CD4-positive, alpha-beta T cell (primary cell): Measurements from ENCODE around the gene DOCK2. TPM values are rescaled to one million over a fixed set of nuclear protein-coding genes. Genes with fewer than 3 reads are reported as not detected.

Experiments used
- ATAC-seq: fragments of 200-7000 bp; cut with Tn5 transposase; one replicate; pipeline ENCODE4 v1.10.0; 2022; ENCODE audit warnings: mild to moderate bottlenecking; ENCODE audit not compliant: poor library complexity
- CTCF ChIA-PET: fragments of 350-600 bp; sonication (Branson Sonifier 250); formaldehyde crosslinking; loops from one replicate; lab custom pipeline; 2021; ENCODE audit warnings: antibody characterized with exemption, inconsistent platforms; lab: Charles Lee
- POLR2A ChIA-PET: fragments of 350-600 bp; sonication (Branson Sonifier 250); formaldehyde crosslinking; loops from one replicate; lab custom pipeline; 2021; ENCODE audit warnings: antibody characterized with exemption, inconsistent platforms; lab: Charles Lee
- DNase-seq, 14 experiments: peaks; one replicate each; pipeline ENCODE4 v3.0.0-alpha.2; 2013 to 2020; ENCODE audit warnings: mixed read lengths in 2 of 14
- H3K27ac ChIP-seq, 2 donors: one replicate each; pipeline versions ENCODE4 v1.5.1 to v1.7.0; 2013; ENCODE audit warnings: low read length in 2 of 2, low read depth in 1 of 2, mild to moderate bottlenecking in 1 of 2
- H3K27me3 ChIP-seq, 2 experiments: 1 replicate in 1 of 2; 2 replicates in 1 of 2; pipeline versions ENCODE4 v1.6.1 to v1.7.0; 2013; ENCODE audit warnings: low read length in 2 of 2, control low read depth in 1 of 2, mild to moderate bottlenecking in 1 of 2, moderate library complexity in 1 of 2; ENCODE audit not compliant: insufficient read depth in 2 of 2, control insufficient read depth in 1 of 2
- H3K36me3 ChIP-seq: one replicate; pipeline ENCODE4 v1.6.1; 2013; ENCODE audit warnings: low read length, control low read depth; ENCODE audit not compliant: insufficient read depth
- H3K4me1 ChIP-seq: one replicate; pipeline ENCODE4 v1.6.1; 2013; ENCODE audit warnings: low read length, control low read depth; ENCODE audit not compliant: insufficient read depth
- H3K4me3 ChIP-seq: one replicate; pipeline ENCODE4 v1.5.1; 2013; ENCODE audit warnings: mild to moderate bottlenecking, low read length, moderate library complexity
- H3K9me3 ChIP-seq, 2 experiments: 1 replicate in 1 of 2; 2 replicates in 1 of 2; pipeline versions ENCODE4 v1.6.1 to v1.7.0; 2013; ENCODE audit warnings: low read length in 2 of 2, mild to moderate bottlenecking in 2 of 2, control low read depth in 1 of 2, moderate library complexity in 1 of 2; ENCODE audit not compliant: control insufficient read depth in 1 of 2, insufficient read depth in 1 of 2
- H3K27ac Mint-ChIP-seq: one replicate; pipeline ENCODE4 v1.8.0; 2020; ENCODE audit warnings: mixed read lengths
- H3K27me3 Mint-ChIP-seq: one replicate; pipeline ENCODE4 v1.8.0; 2021; ENCODE audit warnings: mixed read lengths
- H3K36me3 Mint-ChIP-seq: one replicate; pipeline ENCODE4 v1.8.0; 2021; ENCODE audit warnings: low read depth, mixed read lengths
- H3K4me1 Mint-ChIP-seq: one replicate; pipeline ENCODE4 v1.8.0; 2021; ENCODE audit warnings: low read depth, mixed read lengths
- H3K4me3 Mint-ChIP-seq: one replicate; pipeline ENCODE4 v1.8.0; 2020; ENCODE audit warnings: mild to moderate bottlenecking, mixed read lengths
- H3K9me3 Mint-ChIP-seq: one replicate; pipeline ENCODE4 v1.8.0; 2020; ENCODE audit warnings: mixed read lengths
- intact Hi-C, 2 experiments: fragments of 100-400 bp; cut with DNase I in 1 of 2; cut with micrococcal nuclease in 1 of 2; formaldehyde crosslinking; loops; one replicate each; pipeline versions ENCODE4 v1.15.1 to v1.9.0; 2023 to 2025; cut with DNase I, micrococcal nuclease
- total RNA-seq, 174 experiments: library from RNA in 2 of 174; stranded (reverse) in 2 of 174; gene quantifications; one replicate each; pipeline ENCODE4 v1.2.3 and lab custom pipeline; 2021 to 2026
- TF ChIP-seq, protein P1 (sequence below): fragments of 200-600 bp; IDR thresholded peaks from one replicate; pipeline ENCODE4 v1.8.0; 2022; ENCODE audit warnings: antibody characterized with exemption, mild to moderate bottlenecking

DOCK2 gene
- total RNA-seq, 2 experiments from 2014 or later, result 220 to 229 TPM

GRCh38 chr5:169938439-169938838 lies 301.4 kb downstream of the DOCK2 start:
- Histone ChIP-seq H3K9me3 (no peaks in the 10 kb centered on the region), H3K27me3 (no peaks in the 10 kb centered on the region), H3K36me3 (peaks cover 4% of the 10 kb centered on the region), H3K4me3 (no peak overlapping the region), H3K27ac (no peak overlapping the region), H3K4me1 (peaks cover 20% of the 10 kb centered on the region)
- intact Hi-C loops, result no loop called here
- H3K4me3 Mint-ChIP-seq, result no peak overlapping the region
- no peaks in the 10 kb centered on the region for H3K9me3 Mint-ChIP-seq
- TF ChIP-seq, protein P1, sequence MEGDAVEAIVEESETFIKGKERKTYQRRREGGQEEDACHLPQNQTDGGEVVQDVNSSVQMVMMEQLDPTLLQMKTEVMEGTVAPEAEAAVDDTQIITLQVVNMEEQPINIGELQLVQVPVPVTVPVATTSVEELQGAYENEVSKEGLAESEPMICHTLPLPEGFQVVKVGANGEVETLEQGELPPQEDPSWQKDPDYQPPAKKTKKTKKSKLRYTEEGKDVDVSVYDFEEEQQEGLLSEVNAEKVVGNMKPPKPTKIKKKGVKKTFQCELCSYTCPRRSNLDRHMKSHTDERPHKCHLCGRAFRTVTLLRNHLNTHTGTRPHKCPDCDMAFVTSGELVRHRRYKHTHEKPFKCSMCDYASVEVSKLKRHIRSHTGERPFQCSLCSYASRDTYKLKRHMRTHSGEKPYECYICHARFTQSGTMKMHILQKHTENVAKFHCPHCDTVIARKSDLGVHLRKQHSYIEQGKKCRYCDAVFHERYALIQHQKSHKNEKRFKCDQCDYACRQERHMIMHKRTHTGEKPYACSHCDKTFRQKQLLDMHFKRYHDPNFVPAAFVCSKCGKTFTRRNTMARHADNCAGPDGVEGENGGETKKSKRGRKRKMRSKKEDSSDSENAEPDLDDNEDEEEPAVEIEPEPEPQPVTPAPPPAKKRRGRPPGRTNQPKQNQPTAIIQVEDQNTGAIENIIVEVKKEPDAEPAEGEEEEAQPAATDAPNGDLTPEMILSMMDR, result no peak
- ATAC-seq (no peak), DNase-seq (no peak)
- no peaks in the 10 kb centered on the region for H3K27me3 Mint-ChIP-seq
- peaks cover 51% of the 10 kb centered on the region for H3K4me1 Mint-ChIP-seq
- POLR2A ChIA-PET, result no interaction called here
- CTCF ChIA-PET, result interaction anchor here (1.5 kb wide), 1 partner anchor 8 kb away, joined by 3 read pairs; no protein-coding TSS in a partner anchor
- H3K27ac Mint-ChIP-seq, result no peak overlapping the region
- H3K36me3 Mint-ChIP-seq, result peaks cover 42% of the 10 kb centered on the region

- peaks cover 37% of the 10 kb centered on the region for H3K36me3 Mint-ChIP-seq
- peaks cover 38% of the 10 kb centered on the region for H3K4me1 Mint-ChIP-seq
- ChIA-PET CTCF (interaction anchor here (1.5 kb wide), 1 partner anchor 9 kb away, joined by 3 read pairs; no protein-coding TSS in a partner anchor), POLR2A (no interaction called here)
- no peak overlapping the region for H3K4me3 Mint-ChIP-seq
- Histone ChIP-seq H3K36me3 (no peaks in the 10 kb centered on the region), H3K4me3 (no peak overlapping the region), H3K9me3 (no peaks in the 10 kb centered on the region), H3K27ac (no peak overlapping the region), H3K4me1 (peaks cover 8% of the 10 kb centered on the region), H3K27me3 (no peaks in the 10 kb centered on the region)
- no peak overlapping the region for H3K27ac Mint-ChIP-seq
- TF ChIP-seq, protein P1, result no peak
- intact Hi-C loops, result no loop called here
- no peak for DNase-seq
- no peak for ATAC-seq
- no peaks in the 10 kb centered on the region for H3K27me3 Mint-ChIP-seq
- no peaks in the 10 kb centered on the region for H3K9me3 Mint-ChIP-seq
Measured at GRCh38 chr5:169939731-169940130, 302.7 kb downstream of the DOCK2 start.

- Mint-ChIP-seq H3K9me3 (no peaks in the 10 kb centered on the region), H3K27me3 (no peaks in the 10 kb centered on the region), H3K36me3 (peaks cover 35% of the 10 kb centered on the region), H3K4me3 (no peak overlapping the region), H3K27ac (no peak overlapping the region), H3K4me1 (peaks cover 23% of the 10 kb centered on the region)
- CTCF ChIA-PET, result no interaction called here
- TF ChIP-seq, protein P1, result no peak
- Histone ChIP-seq H3K9me3 (peaks cover 0 to 4% of the 10 kb centered on the region in 2 experiments), H3K27me3 (no peaks in the 10 kb centered on the region), H3K27ac (no peak overlapping the region), H3K4me3 (no peak overlapping the region), H3K36me3 (peaks cover 3% of the 10 kb centered on the region), H3K4me1 (no peaks in the 10 kb centered on the region)
- POLR2A ChIA-PET, result no interaction called here
- no peak for DNase-seq
- intact Hi-C loops, result no loop called here
- ATAC-seq, result no peak
Measured at GRCh38 chr5:169941542-169941941, 304.5 kb downstream of the DOCK2 start.
